Measurements from ENCODE around the gene ZNF207. TPM values are rescaled to one million over a fixed set of nuclear protein-coding genes. Genes with fewer than 3 reads are reported as not detected.
A peak's percentile ranks its signal among the peaks of the same experiment; 100 is the strongest.

The ZNF207 gene
- polyA plus RNA-seq, 1 donor from 2014 or later = 141 TPM

DNA sequence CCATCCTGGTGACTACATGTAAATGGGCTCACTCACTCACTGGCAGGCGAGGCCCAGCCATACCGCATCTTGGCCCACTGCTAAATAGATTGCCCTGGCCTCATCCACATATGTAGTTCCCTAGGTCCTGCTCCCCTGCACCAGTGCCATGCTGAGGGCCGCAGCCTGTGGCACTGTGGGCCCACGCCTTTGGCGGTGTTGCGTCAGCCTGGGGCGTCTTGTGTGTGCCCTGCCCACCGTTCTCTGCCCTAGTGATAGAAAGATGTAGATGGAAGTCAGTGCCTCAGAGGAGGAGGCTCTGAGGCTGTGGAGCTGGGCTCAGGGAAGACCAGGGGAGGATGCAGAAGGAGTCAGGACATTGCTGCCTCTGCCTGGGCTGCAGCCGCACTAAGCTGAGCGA lies 26.9 kb upstream of the ZNF207 start:
- H3K4me1 Mint-ChIP-seq = peaks cover 13 to 15% (median 13%) of the 10 kb centered on the region in 3 donors

DNA sequence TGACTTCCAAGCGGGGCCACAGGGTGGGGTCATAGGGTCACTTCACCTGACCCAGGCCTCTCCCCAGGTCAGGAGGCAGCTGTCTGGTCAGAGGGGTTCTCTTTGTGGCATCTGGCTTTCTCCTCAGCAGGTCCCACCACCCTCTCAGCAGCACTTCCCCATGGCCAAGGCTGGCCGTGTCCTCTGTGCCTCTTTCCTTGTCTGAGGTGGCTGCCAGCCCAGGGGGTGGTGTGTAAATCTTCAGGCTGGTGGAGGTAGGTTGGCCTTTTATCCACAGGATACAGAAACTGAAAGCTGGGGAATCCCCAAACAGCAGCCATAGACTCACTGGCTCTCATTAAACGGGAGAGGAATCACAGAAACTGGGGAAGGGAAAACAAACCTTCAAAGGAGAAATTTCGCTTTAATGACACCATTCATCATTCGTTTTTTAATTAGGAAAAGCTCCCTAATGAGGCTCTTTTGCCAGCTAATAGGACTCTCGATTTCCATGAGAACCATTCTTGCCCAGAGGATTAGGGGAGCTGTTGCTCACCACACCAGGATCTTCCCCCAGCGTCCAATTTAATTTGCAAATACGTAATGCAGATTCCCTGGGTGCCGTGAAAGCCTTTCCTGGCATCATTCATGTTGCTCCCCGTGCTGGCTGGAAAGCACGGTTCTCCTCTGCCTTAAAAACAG lies 26.0 kb upstream of the ZNF207 start:
- Mint-ChIP-seq H3K4me1 (peaks cover 11 to 15% (median 13%) of the 10 kb centered on the region in 3 donors), H3K27me3 (no peaks in the 10 kb centered on the region), H3K4me3 (peak overlapping the region in 3 of 4 donors; percentile 9 to 28 (median 13)), H3K36me3 (no peaks in the 10 kb centered on the region), H3K27ac (no peak overlapping the region), H3K9me3 (no peaks in the 10 kb centered on the region)

More for the DNA sequence above, 26.9 kb upstream of the ZNF207 start:
- Mint-ChIP-seq H3K27ac (peak overlapping the region in 1 of 3 donors; percentile 19), H3K4me3 (peak overlapping the region in 1 of 4 donors; percentile 61), H3K9me3 (no peaks in the 10 kb centered on the region), H3K36me3 (no peaks in the 10 kb centered on the region), H3K27me3 (no peaks in the 10 kb centered on the region)

DNA sequence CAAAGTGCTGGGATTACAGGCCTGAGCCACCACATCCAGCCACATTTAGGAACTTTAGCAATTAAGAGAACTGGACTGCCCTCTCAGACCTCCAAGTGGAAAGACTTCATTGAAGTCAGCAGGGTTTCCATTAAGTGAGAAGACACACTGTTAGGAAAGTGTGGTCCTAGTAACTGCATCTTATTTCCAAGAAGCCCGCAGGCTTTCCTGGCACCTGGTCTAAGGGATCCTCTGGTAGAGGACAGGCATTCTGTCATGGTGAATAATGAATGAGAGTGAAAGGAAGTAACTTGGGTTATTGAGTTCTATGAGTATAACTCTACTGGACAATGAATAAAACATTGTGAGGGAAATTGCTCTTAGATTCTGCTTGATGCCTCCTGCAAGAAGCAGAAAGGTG lies 22.0 kb upstream of the ZNF207 start:
- no peaks in the 10 kb centered on the region for H3K27me3 Mint-ChIP-seq
- peaks cover 7 to 12% (median 11%) of the 10 kb centered on the region in 3 donors for H3K4me1 Mint-ChIP-seq
- peaks cover 8% of the 10 kb centered on the region for H3K36me3 Mint-ChIP-seq
- H3K27ac Mint-ChIP-seq = peak overlapping the region in 1 of 3 donors; percentile 73
- H3K9me3 Mint-ChIP-seq = no peaks in the 10 kb centered on the region
- H3K4me3 Mint-ChIP-seq = no peak overlapping the region

DNA sequence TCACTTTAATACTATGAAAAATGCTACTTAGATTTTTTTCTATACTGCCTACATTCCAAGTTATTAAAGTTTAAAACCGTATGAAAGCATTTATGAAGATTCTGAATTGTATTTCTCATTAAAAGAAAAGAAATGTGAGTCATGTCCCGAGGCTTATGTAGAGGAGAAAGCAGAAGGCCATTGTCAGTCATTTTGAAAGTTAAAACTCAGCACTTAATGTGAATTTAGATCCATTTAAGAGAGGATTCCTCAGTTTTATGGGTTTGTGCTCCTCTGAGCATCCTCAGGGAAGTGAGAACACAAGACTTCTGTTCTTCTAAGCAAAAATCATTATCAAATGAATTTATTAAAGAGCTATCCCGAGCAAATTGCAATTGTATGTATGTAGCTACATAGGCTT lies 19.8 kb upstream of the ZNF207 start:
- H3K36me3 Mint-ChIP-seq = peaks cover 13% of the 10 kb centered on the region
- H3K27ac Mint-ChIP-seq = no peak overlapping the region
- no peaks in the 10 kb centered on the region for H3K9me3 Mint-ChIP-seq
- peaks cover 2 to 9% (median 5%) of the 10 kb centered on the region in 3 donors for H3K4me1 Mint-ChIP-seq
- H3K4me3 Mint-ChIP-seq = no peak overlapping the region
- H3K27me3 Mint-ChIP-seq = no peaks in the 10 kb centered on the region

DNA sequence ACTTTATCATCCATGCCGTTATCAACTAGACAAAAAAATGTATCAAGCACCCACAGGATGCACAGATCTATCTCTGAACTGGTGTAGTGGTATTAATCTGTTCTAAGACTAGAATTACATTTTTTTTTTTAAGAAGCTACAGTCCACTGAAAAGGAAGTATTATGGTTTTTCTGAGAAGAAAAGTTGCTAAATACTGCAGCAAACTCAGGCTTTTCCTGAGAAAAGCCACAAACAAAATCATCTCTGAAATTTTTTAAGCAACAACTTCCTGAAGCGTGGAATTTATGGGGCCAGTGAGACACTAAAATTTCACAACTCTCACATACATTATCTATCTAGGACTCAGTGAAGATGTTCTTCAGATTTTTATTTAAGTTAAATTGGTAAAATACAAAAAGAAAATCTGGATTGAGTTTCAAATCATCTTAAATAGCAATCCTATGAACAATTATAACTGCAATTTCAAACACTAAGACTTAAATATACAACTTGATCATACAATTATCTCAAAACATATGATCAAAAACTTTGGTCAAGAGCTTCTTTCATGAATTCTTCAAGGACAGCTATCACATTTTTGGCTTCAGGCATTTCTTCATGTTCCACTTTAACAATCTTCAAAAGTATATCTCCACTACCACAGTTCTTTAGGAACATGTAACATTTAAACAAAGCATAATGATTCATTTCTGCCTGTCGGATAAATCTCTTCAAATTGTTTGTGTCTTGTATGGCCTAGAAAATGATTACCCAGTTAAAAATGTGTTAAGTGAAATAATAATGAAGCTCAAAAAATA lies 18.5 kb upstream of the ZNF207 start:
- no peaks in the 10 kb centered on the region for H3K9me3 Mint-ChIP-seq
- H3K27ac Mint-ChIP-seq = peak overlapping the region in 1 of 3 donors; percentile 27

DNA sequence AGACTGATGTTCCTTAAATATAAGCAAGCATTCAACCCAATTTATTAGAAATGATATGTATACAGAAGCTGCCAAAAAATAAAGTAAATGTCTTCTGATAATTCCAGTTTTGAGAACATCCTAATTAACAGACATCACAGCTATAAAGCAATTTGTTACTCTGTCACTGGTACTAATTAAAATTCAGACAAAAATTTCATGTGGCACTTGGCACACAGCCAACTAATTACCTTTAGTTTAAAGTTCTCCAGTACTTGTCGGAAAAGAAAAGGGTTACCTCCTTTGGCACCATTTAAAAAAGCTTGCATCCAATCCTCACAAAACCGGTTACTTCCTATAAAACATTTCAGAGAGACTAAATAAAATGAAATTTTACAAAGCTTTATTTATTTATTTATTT lies 16.8 kb upstream of the ZNF207 start:
- H3K36me3 Mint-ChIP-seq = peaks cover 18% of the 10 kb centered on the region
- no peaks in the 10 kb centered on the region for H3K27me3 Mint-ChIP-seq
- H3K27ac Mint-ChIP-seq = no peak overlapping the region
- H3K4me1 Mint-ChIP-seq = peaks cover 2 to 5% (median 5%) of the 10 kb centered on the region in 3 donors
- H3K4me3 Mint-ChIP-seq = no peak overlapping the region
- no peaks in the 10 kb centered on the region for H3K9me3 Mint-ChIP-seq

More for the DNA sequence above, 18.5 kb upstream of the ZNF207 start:
- Mint-ChIP-seq H3K4me3 (no peak overlapping the region), H3K27me3 (no peaks in the 10 kb centered on the region), H3K4me1 (peaks cover 2 to 9% (median 5%) of the 10 kb centered on the region in 3 donors), H3K36me3 (peaks cover 18% of the 10 kb centered on the region)

DNA sequence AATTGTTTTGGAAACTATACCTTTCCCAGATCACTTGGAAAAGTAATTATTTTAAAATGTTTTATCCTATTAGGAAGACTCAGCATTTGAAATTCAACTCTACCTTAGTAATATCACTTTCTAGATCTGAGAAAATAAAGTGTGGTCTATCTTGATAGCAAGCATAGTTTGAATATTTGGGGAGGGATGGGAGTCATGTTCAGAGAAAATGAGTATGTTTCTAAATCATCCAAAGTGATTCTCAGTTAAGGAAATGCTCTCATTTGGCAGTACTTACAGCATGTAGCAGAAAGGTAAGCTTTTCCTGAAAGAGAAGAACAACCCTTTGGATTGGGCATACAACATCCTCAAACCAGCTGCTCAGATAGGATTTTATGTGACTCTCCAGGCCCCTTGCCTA lies 14.9 kb upstream of the ZNF207 start:
- no peak overlapping the region for H3K27ac Mint-ChIP-seq

DNA sequence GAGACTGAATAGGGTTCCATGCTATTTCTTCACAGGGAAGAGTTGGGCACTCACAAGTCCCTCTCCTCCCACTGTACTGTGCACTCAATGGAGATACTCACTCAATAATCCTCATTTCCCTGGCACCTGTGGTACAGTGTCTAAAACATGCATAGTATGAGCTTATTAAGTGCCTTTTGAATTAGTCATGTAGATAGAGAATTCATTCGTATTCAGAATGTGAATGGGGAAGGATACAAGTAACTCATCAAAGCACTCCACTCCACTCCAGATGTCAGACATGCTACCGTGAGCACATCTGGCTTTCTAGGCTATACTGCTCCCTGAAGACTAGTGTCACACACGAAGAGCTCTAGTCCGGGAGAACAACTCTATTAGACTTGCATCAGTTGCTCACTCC lies 14.3 kb upstream of the ZNF207 start:
- H3K9me3 Mint-ChIP-seq = no peaks in the 10 kb centered on the region
- H3K4me3 Mint-ChIP-seq = no peak overlapping the region
- peaks cover 12% of the 10 kb centered on the region for H3K36me3 Mint-ChIP-seq
- H3K27me3 Mint-ChIP-seq = no peaks in the 10 kb centered on the region
- peaks cover 0 to 2% (median 0%) of the 10 kb centered on the region in 3 donors for H3K4me1 Mint-ChIP-seq
- no peak overlapping the region for H3K27ac Mint-ChIP-seq

More for the DNA sequence above, 14.9 kb upstream of the ZNF207 start:
- Mint-ChIP-seq H3K9me3 (no peaks in the 10 kb centered on the region), H3K4me3 (no peak overlapping the region), H3K36me3 (peaks cover 17% of the 10 kb centered on the region), H3K27me3 (no peaks in the 10 kb centered on the region), H3K4me1 (peaks cover 2 to 4% (median 2%) of the 10 kb centered on the region in 3 donors)

DNA sequence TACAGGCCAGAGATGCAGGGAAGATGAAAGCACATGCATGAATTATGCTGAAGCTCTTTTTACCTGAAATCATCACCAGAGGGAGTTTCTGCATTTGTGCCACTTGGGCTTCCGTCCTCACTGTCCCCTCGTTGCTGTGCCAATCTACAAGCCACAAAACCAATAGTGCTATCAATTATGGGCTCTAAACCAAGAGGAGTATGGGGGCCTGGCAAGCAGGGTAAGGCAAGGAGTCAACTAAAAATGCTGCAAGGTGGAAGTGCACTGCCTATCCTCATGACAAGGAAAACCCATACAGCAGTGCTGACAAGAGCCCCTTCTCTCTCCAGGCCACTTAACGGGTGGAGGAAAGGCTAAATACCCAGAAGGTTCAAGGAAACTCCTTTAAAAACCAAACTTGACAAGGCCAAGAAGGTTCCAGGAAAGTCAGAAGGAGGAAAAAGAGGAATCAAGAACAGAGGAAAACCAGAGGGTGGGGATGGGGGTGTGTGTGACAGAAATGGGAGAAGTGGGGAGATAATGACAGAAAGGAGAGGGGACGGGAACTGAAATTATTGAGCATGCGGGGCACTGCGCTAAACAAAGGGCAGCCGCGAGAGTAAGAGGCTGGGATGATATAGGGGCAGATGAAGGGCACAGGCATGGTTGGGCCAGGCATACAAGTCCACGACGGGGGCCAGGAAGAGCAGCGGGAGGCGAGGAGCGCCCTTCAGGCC lies 8.7 kb upstream of the ZNF207 start:
- H3K9me3 Mint-ChIP-seq = no peaks in the 10 kb centered on the region

DNA sequence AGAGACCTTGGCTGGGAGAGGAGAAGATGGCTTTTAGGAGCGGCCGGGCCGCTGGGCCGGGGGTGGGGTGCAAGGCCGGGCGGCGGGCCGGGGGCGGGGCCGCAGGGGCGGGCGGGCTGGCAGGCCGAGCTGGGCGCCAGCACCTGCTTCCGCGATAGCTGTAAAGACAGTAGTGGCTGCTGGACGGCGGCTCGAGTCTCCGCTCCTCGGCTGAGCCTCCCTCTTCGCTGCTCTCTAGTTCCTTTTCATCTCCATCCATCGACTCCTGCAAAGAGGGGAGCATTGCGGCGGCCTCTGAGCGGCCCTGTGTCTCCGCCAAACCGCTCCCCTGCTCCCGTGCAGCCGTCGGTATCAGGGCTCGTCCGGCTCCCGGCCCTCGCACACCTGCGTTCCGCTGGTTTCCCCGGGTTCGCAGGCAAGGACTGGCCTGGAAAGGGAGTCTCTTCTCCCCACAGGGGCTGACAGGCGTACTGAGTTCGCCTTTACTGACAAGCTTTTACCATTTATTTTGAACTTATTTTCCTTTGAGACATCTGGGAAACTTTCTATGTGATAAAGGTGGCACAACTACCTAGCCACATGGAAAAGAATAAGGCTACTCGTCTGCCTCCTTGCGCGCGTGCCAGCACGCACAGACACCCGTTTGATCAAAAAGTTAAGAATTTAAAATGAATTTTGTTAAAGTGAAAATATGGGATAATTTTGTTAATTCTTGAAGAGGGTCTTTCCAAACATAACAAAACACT lies 7.9 kb upstream of the ZNF207 start, which contains the start of gene C17orf75:
C17orf75 (minus strand) TSS at position 317 of the 746 bp plus-strand sequence; CDS start at position 283, 34 bp downstream.
- H3K4me1 Mint-ChIP-seq = peaks cover 8 to 18% (median 16%) of the 10 kb centered on the region in 3 donors
- no peaks in the 10 kb centered on the region for H3K9me3 Mint-ChIP-seq
- peak within 1 kb of the TSS; percentile 79 to 97 (median 94) for H3K4me3 Mint-ChIP-seq
- no peaks in the 10 kb centered on the region for H3K36me3 Mint-ChIP-seq
- no peaks in the 10 kb centered on the region for H3K27me3 Mint-ChIP-seq
- peak within 1 kb of the TSS; percentile 81 to 96 (median 81) for H3K27ac Mint-ChIP-seq

More for the DNA sequence above, 8.7 kb upstream of the ZNF207 start:
- Mint-ChIP-seq H3K27me3 (no peaks in the 10 kb centered on the region), H3K4me1 (peaks cover 8 to 18% (median 16%) of the 10 kb centered on the region in 3 donors), H3K36me3 (no peaks in the 10 kb centered on the region), H3K4me3 (peak overlapping the region; percentile 79 to 97 (median 94)), H3K27ac (peak overlapping the region; percentile 81 to 96 (median 81))

DNA sequence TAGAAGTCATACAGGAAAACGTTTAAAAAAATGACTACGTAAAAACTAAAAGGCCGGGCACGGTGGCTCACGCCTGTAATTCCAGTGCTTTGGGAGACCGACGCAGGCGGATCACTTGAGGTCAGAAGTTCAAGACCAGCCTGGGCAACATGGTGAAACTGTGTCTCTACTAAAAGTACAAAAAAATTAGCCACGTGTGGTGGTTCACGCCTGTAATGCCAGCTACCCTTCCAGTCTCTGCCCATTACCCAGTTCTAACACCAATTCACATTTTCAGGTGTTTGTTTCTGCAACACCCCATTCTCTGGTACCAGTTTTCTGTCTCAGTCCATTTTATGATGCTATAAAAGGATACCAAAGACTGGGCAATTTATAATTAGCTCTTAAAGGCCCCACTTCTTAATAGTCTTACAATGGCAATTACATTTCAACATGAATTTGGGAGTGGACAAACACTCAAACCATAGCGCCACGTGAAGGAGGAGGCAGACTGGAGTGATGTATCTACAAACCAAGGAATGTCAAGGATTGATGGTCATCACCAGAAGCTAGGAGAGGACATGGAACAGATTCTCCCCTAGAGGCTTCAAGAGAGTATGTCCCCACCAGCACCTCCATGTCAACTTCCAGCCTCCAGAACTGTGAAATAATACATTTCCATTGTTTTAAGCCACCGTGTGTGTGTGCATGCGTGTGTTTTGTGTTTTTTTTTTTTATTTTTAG lies 7.2 kb upstream of the ZNF207 start:
- Mint-ChIP-seq H3K4me3 (peak overlapping the region; percentile 18 to 97 (median 85)), H3K9me3 (no peaks in the 10 kb centered on the region), H3K4me1 (peaks cover 8 to 18% (median 16%) of the 10 kb centered on the region in 3 donors), H3K27me3 (no peaks in the 10 kb centered on the region), H3K27ac (peak overlapping the region; percentile 81 to 88 (median 81)), H3K36me3 (no peaks in the 10 kb centered on the region)

DNA sequence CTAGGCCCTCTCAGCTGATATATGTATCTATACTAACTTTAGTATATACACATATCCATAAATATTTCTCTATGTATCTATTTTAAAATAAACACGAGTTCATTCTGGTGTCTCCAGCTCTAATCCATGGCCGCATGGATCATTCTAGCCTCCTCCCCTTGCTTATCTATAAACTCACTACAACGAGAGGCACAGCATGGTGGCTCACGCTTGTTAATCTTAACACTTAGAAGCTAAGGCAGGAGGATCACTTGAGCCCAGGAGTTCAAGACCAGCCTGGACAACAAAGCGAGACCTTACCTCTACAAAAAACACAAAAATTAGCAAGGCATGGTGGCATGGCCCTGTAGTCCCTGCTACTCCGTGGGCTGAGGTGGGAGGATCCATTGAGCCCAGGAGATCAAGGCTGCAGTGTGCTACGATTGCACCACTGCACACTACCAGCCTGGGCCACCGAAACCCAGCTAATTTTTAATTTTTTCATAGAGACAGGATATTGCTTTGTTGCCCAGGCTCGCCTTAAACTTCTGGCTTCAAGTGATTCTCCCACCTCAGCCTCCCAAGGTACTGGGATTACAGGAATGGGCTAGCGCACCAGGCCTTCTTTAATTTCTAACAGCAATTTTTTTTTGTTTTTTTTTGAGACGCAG lies 3.9 kb upstream of the ZNF207 start:
- Mint-ChIP-seq H3K4me3 (peak overlapping the region in 1 of 4 donors; percentile 36), H3K27me3 (no peaks in the 10 kb centered on the region), H3K9me3 (no peaks in the 10 kb centered on the region), H3K4me1 (peaks cover 15 to 25% (median 19%) of the 10 kb centered on the region in 3 donors), H3K36me3 (peaks cover 1% of the 10 kb centered on the region), H3K27ac (no peak overlapping the region)

DNA sequence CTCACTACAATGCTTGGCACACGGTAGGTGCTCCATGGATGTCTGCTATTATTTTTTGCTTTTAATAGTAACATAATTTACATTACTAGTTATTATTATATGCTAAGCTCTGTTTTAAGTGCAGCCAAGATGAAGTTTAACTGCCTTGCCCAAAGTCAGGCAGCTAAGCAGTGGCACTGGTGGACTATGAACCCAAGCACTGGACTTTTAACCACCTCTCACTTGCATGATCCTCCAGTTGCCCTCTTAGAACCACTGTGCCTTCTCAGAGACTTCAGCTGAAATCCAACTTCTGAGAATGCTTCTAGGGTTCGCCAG lies 1.5 kb upstream of the ZNF207 start:
- H3K36me3 Mint-ChIP-seq = peaks cover 8% of the 10 kb centered on the region
- H3K27me3 Mint-ChIP-seq = no peaks in the 10 kb centered on the region
- H3K27ac Mint-ChIP-seq = peak overlapping the region in 1 of 3 donors; percentile 96
- no peaks in the 10 kb centered on the region for H3K9me3 Mint-ChIP-seq
- H3K4me3 Mint-ChIP-seq = peak overlapping the region; percentile 79 to 99 (median 98)
- H3K4me1 Mint-ChIP-seq = peaks cover 16 to 25% (median 21%) of the 10 kb centered on the region in 3 donors

Measured in IgD-negative memory B cell (primary cell).